Transverse colon (tissue), 4 donors: ENCODE data around the gene IGLL1. TPM values are rescaled to one million over a fixed set of nuclear protein-coding genes. Genes with fewer than 3 reads are reported as not detected.
A peak's percentile ranks its signal among the peaks of the same experiment; 100 is the strongest.
"Not testable (repeated sequence)": the region's sequence is repeated elsewhere in the genome, so short reads cannot be mapped to it uniquely, and the experiment has no call there.

Experiments
- DNase-seq: peaks from one replicate; pipeline ENCODE4 v3.0.0-alpha.2; 2019
- H3K27ac ChIP-seq, 4 donors: fragments of 200-600 bp; sonication (generic); 2 replicates each; pipeline ENCODE4 v1.5.1; 2016 to 2018; ENCODE audit warnings: inconsistent platforms in 4 of 4
- H3K27me3 ChIP-seq: fragments of 200-600 bp; sonication (generic); 2 replicates; pipeline ENCODE4 v1.5.1; 2017; ENCODE audit warnings: inconsistent platforms
- H3K36me3 ChIP-seq, 4 donors: fragments of 200-600 bp; sonication (generic); 2 replicates each; pipeline ENCODE4 v1.5.1; 2017 to 2019; ENCODE audit warnings: inconsistent platforms in 4 of 4
- H3K4me1 ChIP-seq, 4 donors: fragments of 200-600 bp; sonication (generic); 2 replicates each; pipeline ENCODE4 v1.5.1; 2017 to 2020; ENCODE audit warnings: inconsistent platforms in 4 of 4
- H3K4me3 ChIP-seq, 4 donors: fragments of 200-600 bp; sonication (generic); 1 replicate in 1 of 4; 2 replicates in 3 of 4; pipeline versions ENCODE4 v1.5.1 to v1.6.1; 2017 to 2019; ENCODE audit warnings: inconsistent platforms in 4 of 4
- H3K9me3 ChIP-seq, 2 donors: fragments of 200-600 bp; sonication (generic); 2 replicates each; pipeline ENCODE4 v1.5.1; 2017 to 2019; ENCODE audit warnings: inconsistent platforms in 2 of 2
- CTCF ChIP-seq, 5 experiments: fragments of 200-600 bp in 3 of 5; fragments of 450-650 bp in 2 of 5; sonication (generic) in 3 of 5; IDR thresholded peaks; 1 replicate in 2 of 5; 2 replicates in 3 of 5; pipeline ENCODE4 v1.5.1; 2016 to 2017; ENCODE audit warnings: antibody characterized with exemption in 5 of 5, inconsistent platforms in 3 of 5, mild to moderate bottlenecking in 2 of 5, moderate library complexity in 1 of 5
- EP300 ChIP-seq: sonication (generic); formaldehyde crosslinking; IDR thresholded peaks from one replicate; pipeline ENCODE4 v1.6.1; 2017; ENCODE audit warnings: antibody characterized with exemption, low read depth
- POLR2A ChIP-seq: fragments of 450-650 bp; IDR thresholded peaks from one replicate; pipeline ENCODE4 v1.6.1; 2016; ENCODE audit warnings: antibody characterized with exemption, mild to moderate bottlenecking, moderate library complexity
- POLR2AphosphoS5 ChIP-seq, 3 donors: sonication (generic); formaldehyde crosslinking; IDR thresholded peaks; one replicate each; pipeline ENCODE4 v1.6.1; 2016; ENCODE audit warnings: antibody characterized with exemption in 3 of 3
- WGBS, 2 donors: methylation state at CpG; one replicate each; pipeline ENCODE4 v1.1.5; 2018; ENCODE audit warnings: low coverage in 1 of 2; 5-methylcytosine and 5-hydroxymethylcytosine counted together
- in situ Hi-C, 4 donors: fragments of 200-750 bp; cut with MboI; loops; one replicate each; pipeline versions ENCODE4 v1.15.0 to v1.15.1; 2017; ENCODE audit warnings: low sequenced_read_pairs in 3 of 4, low pct_ligation_motif_present in 1 of 4, low pct_unique_long_range_greater_than_20kb in 1 of 4
- intact Hi-C: fragments of 100-400 bp; cut with DNase I; formaldehyde crosslinking; loops from one replicate; pipeline ENCODE4 v1.15.1; 2023; ENCODE audit warnings: low total_unique reads
- total RNA-seq, 4 donors: library from RNA; depleted of rRNA; stranded (reverse); fragments of >200 nt; gene quantifications; one replicate each; pipeline ENCODE4 v1.1.0, GENCODE V29; 2016

IGLL1 gene
- total RNA-seq, 4 donors from 2014 or later: not detected

- H3K27ac ChIP-seq, H3K27me3 ChIP-seq, DNase-seq, H3K4me1 ChIP-seq, intact Hi-C loops, H3K9me3 ChIP-seq, H3K4me3 ChIP-seq, H3K36me3 ChIP-seq: not testable (repeated sequence)
- 43 to 60% methylated on average over 2 to 6 of the region's 6 CpGs for WGBS, 2 donors
- in situ Hi-C loops: loop anchor here in 2 of 4 donors (10.0 to 25.0 kb wide), 2 partner anchors 51 to 184 kb away; no protein-coding TSS in a partner anchor
These were observed 15.8 kb upstream of the IGLL1 start for GRCh38 chr22:23595904-23596303.

- intact Hi-C loops (no loop called here), in situ Hi-C loops (loop anchor here in 2 of 4 donors (10.0 to 25.0 kb wide), 2 partner anchors 47 to 180 kb away; no protein-coding TSS in a partner anchor)
- Histone ChIP-seq H3K27me3 (no peaks in the 10 kb centered on the region), H3K4me3 (no peak overlapping the region), H3K27ac (no peak overlapping the region), H3K9me3 (no peaks in the 10 kb centered on the region), H3K4me1 (no peaks in the 10 kb centered on the region), H3K36me3 (no peaks in the 10 kb centered on the region)
- DNase-seq: no peak
- no peak for TF ChIP-seq POLR2A
- no peak for TF ChIP-seq CTCF (IDR thresholded peaks at IDR 0.05)
- 98% methylated on average over 7 of the region's 7 CpGs; no CpG with 5 or more reads in 1 of the 2 donors for WGBS, 2 donors
These were observed 11.8 kb upstream of the IGLL1 start for GRCh38 chr22:23591846-23592245.

GRCh38 chr22:23591201-23591791 lies 11.2 kb upstream of the IGLL1 start:
- H3K4me3 ChIP-seq: no peak overlapping the region
- DNase-seq: peak; percentile 50
- no peaks in the 10 kb centered on the region for H3K4me1 ChIP-seq
- no peaks in the 10 kb centered on the region for H3K36me3 ChIP-seq
- in situ Hi-C loops (loop anchor here in 2 of 4 donors (10.0 to 25.0 kb wide), 2 partner anchors 46 to 179 kb away; no protein-coding TSS in a partner anchor), intact Hi-C loops (no loop called here)
- no peaks in the 10 kb centered on the region for H3K27me3 ChIP-seq
- H3K27ac ChIP-seq: no peak overlapping the region
- no peak for TF ChIP-seq POLR2AphosphoS5 (IDR thresholded peaks at IDR 0.05)
- no peak for TF ChIP-seq EP300
- TF ChIP-seq CTCF (IDR thresholded peaks at IDR 0.05): peak; percentile 62 to 79 (median 75)
- no peak for TF ChIP-seq POLR2A
- H3K9me3 ChIP-seq: no peaks in the 10 kb centered on the region
- WGBS, 2 donors: 43 to 47% methylated on average over 4 to 11 of the region's 11 CpGs

- Histone ChIP-seq H3K27me3 (no peaks in the 10 kb centered on the region), H3K27ac (no peak overlapping the region), H3K36me3 (no peaks in the 10 kb centered on the region), H3K4me3 (no peak overlapping the region), H3K4me1 (no peaks in the 10 kb centered on the region), H3K9me3 (no peaks in the 10 kb centered on the region)
- no peak for TF ChIP-seq POLR2AphosphoS5 (IDR thresholded peaks at IDR 0.05)
- in situ Hi-C loops: loop anchor here in 1 of 4 donors (25.0 kb wide), 1 partner anchor 172 kb away; no protein-coding TSS in a partner anchor
- DNase-seq: no peak
- intact Hi-C loops: no loop called here
- WGBS, 2 donors: 80 to 87% methylated on average over 1 to 6 of the region's 6 CpGs
These were observed 3.7 kb upstream of the IGLL1 start for GRCh38 chr22:23583836-23584235.

- no peaks in the 10 kb centered on the region for H3K27me3 ChIP-seq
- H3K9me3 ChIP-seq: no peaks in the 10 kb centered on the region
- H3K36me3 ChIP-seq: no peaks in the 10 kb centered on the region
- 75% methylated on average over 7 of the region's 7 CpGs; no CpG with 5 or more reads in 1 of the 2 donors for WGBS, 2 donors
- intact Hi-C loops: no loop called here
- no peak for DNase-seq
- H3K27ac ChIP-seq: no peak overlapping the region
- TF ChIP-seq EP300 (no peak), POLR2AphosphoS5 (IDR thresholded peaks at IDR 0.05) (no peak), CTCF (IDR thresholded peaks at IDR 0.05) (no peak), POLR2A (no peak)
- H3K4me3 ChIP-seq: no peak overlapping the region
- no peaks in the 10 kb centered on the region for H3K4me1 ChIP-seq
- in situ Hi-C loops: loop anchor here in 1 of 4 donors (25.0 kb wide), 1 partner anchor 171 kb away; no protein-coding TSS in a partner anchor
These were observed 3.1 kb upstream of the IGLL1 start for GRCh38 chr22:23583153-23583552.
